PC-9 (cell line): ENCODE measurements around the gene IL2RA. TPM values are rescaled to one million over a fixed set of nuclear protein-coding genes. Genes with fewer than 3 reads are reported as not detected.
"Not testable (repeated sequence)": the region's sequence is repeated elsewhere in the genome, so short reads cannot be mapped to it uniquely, and the experiment has no call there.

Experiments used
- BruUV-seq: library from RNA; stranded (reverse); fragments of 400-500 nt; replicated peaks from 2 replicates; lab custom pipeline; 2021; lab: Mats Ljungman, UMichigan
- CTCF ChIA-PET: fragments of 300-600 bp; sonication (Branson Sonifier 250); formaldehyde crosslinking; loops from one replicate; lab custom pipeline; 2022; ENCODE audit warnings: antibody characterized with exemption; lab: Charles Lee
- POLR2A ChIA-PET: fragments of 300-600 bp; sonication (Branson Sonifier 250); formaldehyde crosslinking; loops from one replicate; lab custom pipeline; 2022; ENCODE audit warnings: antibody characterized with exemption; ENCODE audit not compliant: unreplicated experiment; lab: Charles Lee
- DNase-seq, 2 experiments: peaks; one replicate each; pipeline versions ENCODE4 v3.0.0 to v3.0.0-alpha.2; 2015 to 2022; ENCODE audit warnings: mixed read lengths in 1 of 2
- H2AFZ ChIP-seq: fragments of 200-600 bp; sonication (generic); 2 replicates; pipeline ENCODE4 v1.8.1; 2017; ENCODE audit warnings: antibody characterized with exemption
- H3F3A ChIP-seq: fragments of 200-600 bp; sonication (generic); 2 replicates; pipeline ENCODE4 v1.8.1; 2017; ENCODE audit warnings: antibody characterized with exemption, mild to moderate bottlenecking, low read depth; ENCODE audit not compliant: insufficient read depth
- H3K27ac ChIP-seq: fragments of 200-600 bp; sonication (generic); 2 replicates; pipeline ENCODE4 v1.6.1; 2016; ENCODE audit warnings: mixed run types
- H3K27me3 ChIP-seq: fragments of 200-600 bp; sonication (generic); 2 replicates; pipeline ENCODE4 v1.6.1; 2016; ENCODE audit warnings: low read depth, mixed run types; ENCODE audit not compliant: insufficient read depth
- H3K36me3 ChIP-seq: fragments of 200-600 bp; sonication (generic); 2 replicates; pipeline ENCODE4 v1.6.1; 2016; ENCODE audit warnings: low read depth, mixed run types
- H3K4me1 ChIP-seq: fragments of 200-600 bp; sonication (generic); replicated peaks from 2 replicates; pipeline ENCODE4 v1.6.1; 2016; ENCODE audit warnings: mixed run types; ENCODE audit not compliant: insufficient read depth
- H3K4me2 ChIP-seq: fragments of 200-600 bp; sonication (generic); 2 replicates; pipeline ENCODE4 v1.6.1; 2017; ENCODE audit warnings: mixed run types
- H3K4me3 ChIP-seq: fragments of 200-600 bp; sonication (generic); 2 replicates; pipeline ENCODE4 v1.6.1; 2016; ENCODE audit warnings: mixed run types
- H3K79me2 ChIP-seq: fragments of 200-600 bp; sonication (generic); 2 replicates; pipeline ENCODE4 v1.6.1; 2017; ENCODE audit warnings: low read depth, mixed run types
- H3K9me2 ChIP-seq: fragments of 200-600 bp; sonication (generic); 2 replicates; pipeline ENCODE4 v1.8.1; 2017; ENCODE audit warnings: mild to moderate bottlenecking; ENCODE audit not compliant: insufficient read depth
- H3K9me3 ChIP-seq: fragments of 200-600 bp; sonication (generic); 2 replicates; pipeline ENCODE4 v1.8.1; 2016; ENCODE audit warnings: low read depth; ENCODE audit not compliant: insufficient read depth
- H4K20me1 ChIP-seq: fragments of 200-600 bp; sonication (generic); 2 replicates; pipeline ENCODE4 v1.8.1; 2017; ENCODE audit not compliant: insufficient read depth
- EZH2 ChIP-seq: fragments of 200-600 bp; sonication (generic); IDR thresholded peaks from 2 replicates; pipeline ENCODE4 v1.8.0; 2017; ENCODE audit warnings: antibody characterized with exemption, low read depth
- intact Hi-C: fragments of 100-400 bp; cut with micrococcal nuclease; formaldehyde crosslinking; loops from one replicate; pipeline ENCODE4 v1.10.0; 2022; ENCODE audit not compliant: unreplicated experiment
- total RNA-seq: library from RNA; stranded (reverse); gene quantifications from 2 replicates; pipeline ENCODE4 v1.2.3, GENCODE V29; 2021
- TF ChIP-seq, protein P1 (sequence below): fragments of 200-600 bp; sonication (generic); conservative IDR thresholded peaks from 2 replicates; pipeline ENCODE4 v1.6.1; 2017; ENCODE audit warnings: mixed run types, antibody characterized with exemption, mild to moderate bottlenecking, moderate library complexity

The IL2RA gene
- total RNA-seq, 1 experiment from 2014 or later, result not detected

DNA sequence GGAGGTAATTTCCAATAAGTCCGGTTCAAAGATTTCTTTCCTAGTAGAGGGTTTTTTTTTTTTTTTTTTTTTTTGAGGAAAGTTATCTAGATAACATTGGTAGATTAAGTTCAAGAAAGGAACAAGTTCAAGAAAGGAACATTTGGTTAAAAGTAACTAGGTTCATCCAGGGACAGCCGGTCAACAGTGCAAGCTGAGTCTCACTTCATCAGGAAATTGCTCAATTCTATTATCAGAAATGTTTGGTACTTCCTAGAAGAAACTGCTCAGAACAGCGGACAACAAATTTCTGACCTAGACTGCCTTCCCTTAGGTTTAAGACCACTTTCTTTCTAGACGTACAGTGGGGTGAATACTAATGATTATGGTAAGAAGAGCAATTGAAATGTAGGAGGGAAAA, 3.7 kb upstream of the IL2RA start:
- Histone ChIP-seq H3K27ac (no peak overlapping the region), H3K4me1 (no peaks in the 10 kb centered on the region), H3K27me3 (no peaks in the 10 kb centered on the region), H3K4me2 (no peak overlapping the region), H3K79me2 (no peaks in the 10 kb centered on the region), H3K36me3 (no peaks in the 10 kb centered on the region), H3F3A (no peaks in the 10 kb centered on the region), H2AFZ (no peak overlapping the region), H3K9me3 (no peaks in the 10 kb centered on the region), H3K9me2 (no peaks in the 10 kb centered on the region), H4K20me1 (no peaks in the 10 kb centered on the region), H3K4me3 (no peak overlapping the region)
- TF ChIP-seq EZH2, result no peak
- TF ChIP-seq, protein P1, sequence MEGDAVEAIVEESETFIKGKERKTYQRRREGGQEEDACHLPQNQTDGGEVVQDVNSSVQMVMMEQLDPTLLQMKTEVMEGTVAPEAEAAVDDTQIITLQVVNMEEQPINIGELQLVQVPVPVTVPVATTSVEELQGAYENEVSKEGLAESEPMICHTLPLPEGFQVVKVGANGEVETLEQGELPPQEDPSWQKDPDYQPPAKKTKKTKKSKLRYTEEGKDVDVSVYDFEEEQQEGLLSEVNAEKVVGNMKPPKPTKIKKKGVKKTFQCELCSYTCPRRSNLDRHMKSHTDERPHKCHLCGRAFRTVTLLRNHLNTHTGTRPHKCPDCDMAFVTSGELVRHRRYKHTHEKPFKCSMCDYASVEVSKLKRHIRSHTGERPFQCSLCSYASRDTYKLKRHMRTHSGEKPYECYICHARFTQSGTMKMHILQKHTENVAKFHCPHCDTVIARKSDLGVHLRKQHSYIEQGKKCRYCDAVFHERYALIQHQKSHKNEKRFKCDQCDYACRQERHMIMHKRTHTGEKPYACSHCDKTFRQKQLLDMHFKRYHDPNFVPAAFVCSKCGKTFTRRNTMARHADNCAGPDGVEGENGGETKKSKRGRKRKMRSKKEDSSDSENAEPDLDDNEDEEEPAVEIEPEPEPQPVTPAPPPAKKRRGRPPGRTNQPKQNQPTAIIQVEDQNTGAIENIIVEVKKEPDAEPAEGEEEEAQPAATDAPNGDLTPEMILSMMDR, result no peak
- intact Hi-C loops, result no loop called here
- no peak for DNase-seq
- ChIA-PET POLR2A (no interaction called here), CTCF (no interaction called here)
- BruUV-seq, result no TSS peak

DNA sequence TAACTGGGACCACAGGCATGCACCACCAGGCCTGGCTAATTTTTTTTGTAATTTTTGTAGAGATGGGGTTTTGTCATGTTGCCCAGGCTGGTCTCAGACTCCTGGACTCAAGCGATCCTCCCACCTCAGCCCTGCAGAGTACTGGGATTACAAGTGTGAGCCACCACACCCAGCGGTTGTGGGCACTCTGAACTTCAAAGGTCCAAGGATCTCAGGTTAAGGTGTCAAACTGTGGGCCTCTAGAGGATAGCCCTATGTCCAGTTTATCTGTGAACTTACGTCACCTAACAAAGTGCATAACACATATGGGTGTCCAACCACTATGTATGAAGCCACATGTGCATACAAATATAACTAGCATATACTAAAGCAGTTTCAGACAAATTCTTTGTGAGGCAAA, 3.2 kb upstream of the IL2RA start:
- Histone ChIP-seq H3K27ac (no peak overlapping the region), H3K4me3 (no peak overlapping the region), H3K27me3 (no peaks in the 10 kb centered on the region), H4K20me1 (no peaks in the 10 kb centered on the region), H2AFZ (no peak overlapping the region), H3F3A (no peaks in the 10 kb centered on the region), H3K9me3 (no peaks in the 10 kb centered on the region), H3K9me2 (no peaks in the 10 kb centered on the region), H3K4me1 (no peaks in the 10 kb centered on the region), H3K79me2 (no peaks in the 10 kb centered on the region), H3K36me3 (no peaks in the 10 kb centered on the region), H3K4me2 (no peak overlapping the region)
- TF ChIP-seq, protein P1, result no peak
- no peak for TF ChIP-seq EZH2
- no peak for DNase-seq
- intact Hi-C loops, result no loop called here
- no TSS peak for BruUV-seq
- ChIA-PET POLR2A (no interaction called here), CTCF (no interaction called here)

DNA sequence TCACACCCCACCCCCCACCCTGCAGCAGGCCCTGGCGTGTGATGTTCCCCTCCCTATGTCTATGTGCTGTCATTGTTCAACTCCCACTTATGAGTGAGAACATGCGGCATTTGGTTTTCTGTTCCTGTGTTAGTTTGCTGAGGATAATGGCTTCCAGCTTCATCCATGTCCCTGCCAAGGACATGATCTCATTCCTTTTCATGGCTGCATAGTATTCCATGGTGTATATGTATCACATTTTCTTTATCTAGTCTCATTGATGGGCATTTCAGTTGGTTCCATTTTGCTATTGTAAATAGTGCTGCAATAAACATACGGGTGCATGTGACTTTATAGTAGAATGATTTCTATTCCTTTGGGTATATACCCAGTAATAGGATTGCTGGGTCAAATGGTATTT, 2.6 kb upstream of the IL2RA start:
- H3K36me3 ChIP-seq, DNase-seq, H4K20me1 ChIP-seq, H3K27ac ChIP-seq, POLR2A ChIA-PET, H3K4me3 ChIP-seq, BruUV-seq, H3K9me2 ChIP-seq, H3K4me2 ChIP-seq, H3K79me2 ChIP-seq, H3F3A ChIP-seq, intact Hi-C loops, H3K4me1 ChIP-seq, H2AFZ ChIP-seq, H3K9me3 ChIP-seq, CTCF ChIA-PET, H3K27me3 ChIP-seq: not testable (repeated sequence)

DNA sequence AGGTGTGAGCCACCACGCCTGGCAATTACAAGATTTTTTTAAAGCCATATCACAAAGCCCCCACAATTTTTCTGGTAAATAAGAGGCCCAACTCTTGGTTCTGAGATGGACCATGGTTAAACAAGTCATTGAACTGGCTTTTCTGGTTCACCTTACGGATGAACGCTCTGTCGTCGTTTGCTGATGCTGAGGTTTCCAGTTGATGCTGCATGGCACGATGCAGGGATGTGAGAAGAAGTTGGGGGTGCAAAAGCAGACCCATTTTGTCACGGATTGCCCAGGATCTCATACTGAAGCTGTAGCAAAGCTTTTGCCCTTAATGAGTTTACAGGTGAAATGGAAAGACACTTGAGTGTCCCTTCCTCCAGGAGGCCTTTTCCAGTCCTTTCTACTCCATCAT, 2.0 kb upstream of the IL2RA start:
- no peaks in the 10 kb centered on the region for H3K9me2 ChIP-seq
- no TSS peak for BruUV-seq
- no peak for TF ChIP-seq EZH2
- TF ChIP-seq, protein P1, result no peak
- no peak overlapping the region for H3K4me2 ChIP-seq
- DNase-seq, result no peak
- no peaks in the 10 kb centered on the region for H4K20me1 ChIP-seq
- no peaks in the 10 kb centered on the region for H3K79me2 ChIP-seq
- H3K27me3 ChIP-seq, result no peaks in the 10 kb centered on the region
- no peaks in the 10 kb centered on the region for H3F3A ChIP-seq
- no peaks in the 10 kb centered on the region for H3K36me3 ChIP-seq
- H3K4me3 ChIP-seq, result no peak overlapping the region
- ChIA-PET POLR2A (interaction anchor here (0.6 kb wide), 1 partner anchor 76 kb away, joined by 3 read pairs; no protein-coding TSS in a partner anchor), CTCF (no interaction called here)
- H3K9me3 ChIP-seq, result no peaks in the 10 kb centered on the region
- H3K4me1 ChIP-seq, result no peaks in the 10 kb centered on the region
- no peak overlapping the region for H3K27ac ChIP-seq
- intact Hi-C loops, result no loop called here
- no peak overlapping the region for H2AFZ ChIP-seq
